Measurements from ENCODE around the gene TERT. TPM values are rescaled to one million over a fixed set of nuclear protein-coding genes. Genes with fewer than 3 reads are reported as not detected.

The TERT gene
- total RNA-seq, 2 experiments from 2014 or later: 0.36 TPM; not detected in 1

GRCh38 chr5:1255081-1255561 lies 39.7 kb downstream of the TERT start:
- peak overlapping the region; percentile 70 for H3K27ac Mint-ChIP-seq
- H3K4me3 Mint-ChIP-seq: peak overlapping the region; percentile 56
- H3K4me1 Mint-ChIP-seq: peaks cover 16% of the 10 kb centered on the region
- POLR2A ChIA-PET: interaction anchor here (1.2 to 1.6 kb wide), 2 partner anchors 26 to 60 kb away, joined by 3 to 4 read pairs; no protein-coding TSS in a partner anchor
- DNase-seq: peak; percentile 64
- H3K36me3 Mint-ChIP-seq: no peaks in the 10 kb centered on the region
- no peaks in the 10 kb centered on the region for H3K9me3 Mint-ChIP-seq
- H3K27me3 Mint-ChIP-seq: peaks cover 14% of the 10 kb centered on the region
- peak; percentile 93 for ATAC-seq (ENCODE audit: low read depth)

GRCh38 chr5:1254196-1254595 lies 40.7 kb downstream of the TERT start:
- H3K4me1 Mint-ChIP-seq: peaks cover 16% of the 10 kb centered on the region
- H3K27ac Mint-ChIP-seq: no peak overlapping the region
- no peak overlapping the region for H3K4me3 Mint-ChIP-seq
- POLR2A ChIA-PET: interaction anchor here (1.6 kb wide), 1 partner anchor 61 kb away, joined by 4 read pairs; no protein-coding TSS in a partner anchor
- H3K27me3 Mint-ChIP-seq: peaks cover 14% of the 10 kb centered on the region
- no peak for DNase-seq
- no peak for ATAC-seq (ENCODE audit: low read depth)
- no peaks in the 10 kb centered on the region for H3K9me3 Mint-ChIP-seq
- no peaks in the 10 kb centered on the region for H3K36me3 Mint-ChIP-seq

GRCh38 chr5:1253456-1254105 lies 41.3 kb downstream of the TERT start:
- POLR2A ChIA-PET: no interaction called here
- DNase-seq (no peak), ATAC-seq (ENCODE audit: low read depth) (no peak)
- Mint-ChIP-seq H3K36me3 (no peaks in the 10 kb centered on the region), H3K27ac (no peak overlapping the region), H3K4me3 (no peak overlapping the region), H3K27me3 (peaks cover 12% of the 10 kb centered on the region), H3K4me1 (peaks cover 16% of the 10 kb centered on the region), H3K9me3 (no peaks in the 10 kb centered on the region)

GRCh38 chr5:1252681-1253080 lies 42.2 kb downstream of the TERT start:
- DNase-seq (no peak), ATAC-seq (ENCODE audit: low read depth) (no peak)
- POLR2A ChIA-PET: no interaction called here
- Mint-ChIP-seq H3K36me3 (no peaks in the 10 kb centered on the region), H3K9me3 (no peaks in the 10 kb centered on the region), H3K27me3 (peaks cover 7% of the 10 kb centered on the region), H3K27ac (no peak overlapping the region), H3K4me1 (peaks cover 16% of the 10 kb centered on the region), H3K4me3 (no peak overlapping the region)

DNA sequence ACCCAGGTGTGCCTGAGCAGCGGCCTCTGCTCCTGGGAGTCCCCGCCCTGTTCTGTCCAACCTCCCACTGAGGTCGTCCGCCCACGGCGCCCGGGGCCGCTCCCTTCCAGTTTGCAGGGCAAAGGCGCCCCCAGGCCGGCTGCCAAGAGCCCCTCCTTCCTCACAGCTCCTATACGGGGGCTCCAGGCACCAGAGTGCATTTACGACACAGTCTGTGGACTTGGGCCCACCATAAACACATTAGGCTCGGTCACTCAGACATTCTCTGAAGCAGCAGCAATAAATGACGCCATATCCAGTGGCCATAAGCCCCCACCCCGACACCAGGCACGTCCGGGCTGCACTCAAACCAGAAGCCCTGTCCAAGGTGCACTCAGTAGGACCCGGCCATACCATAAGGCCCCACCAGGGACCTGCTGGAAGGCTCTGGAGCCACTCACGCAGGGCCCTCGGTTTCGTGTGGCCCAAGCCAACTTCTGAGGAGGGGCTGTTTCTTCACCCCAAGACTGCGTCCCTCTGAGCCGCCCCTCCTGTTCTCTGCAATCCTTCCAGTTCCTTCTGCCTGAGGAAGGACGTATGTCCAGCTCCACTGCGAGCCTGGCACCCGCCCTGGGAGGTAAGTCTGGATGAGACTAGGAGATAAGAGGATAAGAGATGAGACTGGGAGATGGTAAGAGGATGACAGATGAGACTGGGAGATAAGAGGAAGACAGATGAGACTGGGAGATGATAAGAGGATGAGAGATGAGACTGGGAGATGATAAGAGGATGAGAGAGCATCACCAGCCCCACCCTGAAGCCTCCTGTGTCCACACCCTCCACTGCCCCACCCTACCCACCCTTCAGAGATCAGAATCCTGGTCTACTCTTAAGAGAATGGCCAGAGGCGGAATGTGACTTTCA lies 42.9 kb downstream of the TERT start:
- POLR2A ChIA-PET: no interaction called here
- H3K9me3 Mint-ChIP-seq: no peaks in the 10 kb centered on the region
- no peak for DNase-seq
- ATAC-seq (ENCODE audit: low read depth): no peak
- no peak overlapping the region for H3K27ac Mint-ChIP-seq
- H3K4me3 Mint-ChIP-seq: no peak overlapping the region
- H3K27me3 Mint-ChIP-seq: peaks cover 11% of the 10 kb centered on the region
- H3K4me1 Mint-ChIP-seq: peaks cover 16% of the 10 kb centered on the region
- no peaks in the 10 kb centered on the region for H3K36me3 Mint-ChIP-seq

GRCh38 chr5:1249366-1250280 lies 45.2 kb downstream of the TERT start:
- H3K27ac Mint-ChIP-seq: no peak overlapping the region
- no peak for DNase-seq
- H3K9me3 Mint-ChIP-seq: no peaks in the 10 kb centered on the region
- no peak overlapping the region for H3K4me3 Mint-ChIP-seq
- no peak for ATAC-seq (ENCODE audit: low read depth)
- H3K27me3 Mint-ChIP-seq: peaks cover 11% of the 10 kb centered on the region
- POLR2A ChIA-PET: no interaction called here
- no peaks in the 10 kb centered on the region for H3K36me3 Mint-ChIP-seq
- H3K4me1 Mint-ChIP-seq: no peaks in the 10 kb centered on the region

GRCh38 chr5:1247811-1248210 lies 47.1 kb downstream of the TERT start:
- H3K27ac Mint-ChIP-seq: no peak overlapping the region
- POLR2A ChIA-PET: no interaction called here
- H3K4me3 Mint-ChIP-seq: no peak overlapping the region
- ATAC-seq (ENCODE audit: low read depth) (no peak), DNase-seq (no peak)
- H3K36me3 Mint-ChIP-seq: no peaks in the 10 kb centered on the region
- H3K27me3 Mint-ChIP-seq: peaks cover 12% of the 10 kb centered on the region
- no peaks in the 10 kb centered on the region for H3K4me1 Mint-ChIP-seq
- no peaks in the 10 kb centered on the region for H3K9me3 Mint-ChIP-seq

GRCh38 chr5:1246711-1247431 lies 48.0 kb downstream of the TERT start:
- ATAC-seq (ENCODE audit: low read depth): no peak
- H3K36me3 Mint-ChIP-seq: no peaks in the 10 kb centered on the region
- H3K4me1 Mint-ChIP-seq: no peaks in the 10 kb centered on the region
- H3K4me3 Mint-ChIP-seq: no peak overlapping the region
- POLR2A ChIA-PET: no interaction called here
- H3K27me3 Mint-ChIP-seq: peaks cover 11% of the 10 kb centered on the region
- no peak overlapping the region for H3K27ac Mint-ChIP-seq
- DNase-seq: peak; percentile 55
- H3K9me3 Mint-ChIP-seq: no peaks in the 10 kb centered on the region

DNA sequence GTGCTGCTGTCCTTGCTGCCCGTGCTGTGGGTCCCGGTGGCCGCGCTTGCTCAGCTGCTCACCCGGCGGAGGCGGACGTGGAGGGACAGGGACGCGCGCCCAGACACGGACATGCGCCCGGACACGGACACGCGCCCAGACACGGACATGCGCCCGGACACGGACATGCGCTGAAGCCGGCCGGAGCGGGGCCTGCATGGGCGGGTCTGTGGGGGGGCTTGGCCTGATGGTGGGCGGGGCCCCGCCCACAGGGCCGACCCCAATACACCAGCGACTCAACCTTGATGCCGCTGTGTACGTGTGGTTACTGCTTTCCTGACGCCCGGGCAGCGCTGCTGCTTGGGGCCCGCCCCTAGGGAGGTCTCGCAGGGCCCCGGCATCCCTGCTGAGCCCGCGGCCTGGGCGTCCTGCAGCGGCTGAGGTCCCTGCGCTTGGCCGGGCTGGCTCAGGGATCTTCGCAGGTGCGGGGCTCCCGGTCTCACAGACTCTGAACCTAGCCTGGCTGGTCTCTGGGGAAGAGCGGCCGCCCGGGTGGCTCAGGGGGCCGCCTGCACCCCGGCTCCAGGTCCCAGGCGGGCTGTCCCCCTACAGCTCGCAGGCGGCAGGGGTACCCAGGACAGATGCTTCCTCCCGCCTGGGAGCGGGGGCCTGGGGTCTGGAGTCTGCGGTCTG lies 48.8 kb downstream of the TERT start:
- POLR2A ChIA-PET: no interaction called here
- DNase-seq (no peak), ATAC-seq (ENCODE audit: low read depth) (no peak)
- H3K27me3 Mint-ChIP-seq: peaks cover 10% of the 10 kb centered on the region
- no peaks in the 10 kb centered on the region for H3K36me3 Mint-ChIP-seq
- H3K4me3 Mint-ChIP-seq: no peak overlapping the region
- no peaks in the 10 kb centered on the region for H3K4me1 Mint-ChIP-seq
- H3K9me3 Mint-ChIP-seq: no peaks in the 10 kb centered on the region
- no peak overlapping the region for H3K27ac Mint-ChIP-seq

- Mint-ChIP-seq H3K27ac (no peak overlapping the region), H3K4me3 (no peak overlapping the region), H3K27me3 (peaks cover 10% of the 10 kb centered on the region), H3K9me3 (no peaks in the 10 kb centered on the region), H3K36me3 (no peaks in the 10 kb centered on the region), H3K4me1 (no peaks in the 10 kb centered on the region)
- DNase-seq: no peak
- no peak for ATAC-seq (ENCODE audit: low read depth)
- POLR2A ChIA-PET: no interaction called here
Observed at GRCh38 chr5:1244976-1245375, 49.9 kb downstream of the TERT start.

DNA sequence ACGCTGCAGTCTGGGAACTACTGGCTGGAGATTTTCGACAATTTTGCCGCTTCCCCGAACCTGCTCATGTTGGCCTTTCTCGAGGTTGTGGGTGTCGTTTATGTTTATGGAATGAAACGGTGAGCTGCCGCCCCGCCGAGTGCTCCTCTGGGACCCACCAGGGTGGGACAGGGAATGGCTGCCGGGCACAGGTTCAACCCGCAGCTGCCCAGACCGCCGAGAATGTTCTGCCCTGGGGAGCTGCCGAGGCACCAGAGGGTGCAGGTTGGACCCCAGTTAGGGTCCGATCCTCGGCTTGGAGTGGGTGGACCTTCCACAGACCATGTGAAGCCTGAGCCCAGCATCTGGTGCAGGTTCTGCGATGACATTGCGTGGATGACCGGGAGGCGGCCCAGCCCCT lies 50.6 kb downstream of the TERT start:
- no peak for DNase-seq
- POLR2A ChIA-PET: no interaction called here
- Mint-ChIP-seq H3K36me3 (no peaks in the 10 kb centered on the region), H3K4me3 (no peak overlapping the region), H3K27ac (no peak overlapping the region), H3K9me3 (no peaks in the 10 kb centered on the region), H3K4me1 (no peaks in the 10 kb centered on the region), H3K27me3 (peaks cover 10% of the 10 kb centered on the region)
- no peak for ATAC-seq (ENCODE audit: low read depth)

DNA sequence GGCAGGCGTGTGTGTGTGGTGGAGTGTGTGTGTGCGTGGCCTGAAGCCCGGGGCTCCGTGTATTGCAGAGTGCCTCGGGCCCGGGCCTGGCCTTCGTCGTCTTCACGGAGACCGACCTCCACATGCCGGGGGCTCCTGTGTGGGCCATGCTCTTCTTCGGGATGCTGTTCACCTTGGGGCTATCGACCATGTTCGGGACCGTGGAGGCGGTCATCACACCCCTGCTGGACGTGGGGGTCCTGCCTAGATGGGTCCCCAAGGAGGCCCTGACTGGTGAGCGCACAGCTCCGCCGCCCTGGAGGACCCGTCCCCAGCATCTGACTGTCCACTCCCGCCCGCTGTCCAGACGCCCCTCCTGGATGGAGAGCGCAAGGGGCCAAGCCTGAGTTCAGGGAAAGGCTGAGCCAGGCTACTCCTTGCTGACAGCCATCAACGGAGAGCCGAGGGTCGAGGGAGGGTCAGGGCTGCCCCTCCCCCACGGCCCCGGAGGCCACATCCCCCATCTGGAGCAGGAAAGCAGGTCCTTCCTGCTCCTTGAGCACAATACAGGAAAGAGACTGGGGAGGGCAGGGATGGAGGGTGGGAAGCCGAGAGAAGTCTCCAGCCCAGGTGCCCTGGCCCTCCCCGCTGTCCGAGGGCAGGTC lies 51.3 kb downstream of the TERT start:
- Mint-ChIP-seq H3K27me3 (peaks cover 10% of the 10 kb centered on the region), H3K4me1 (no peaks in the 10 kb centered on the region), H3K4me3 (no peak overlapping the region), H3K36me3 (no peaks in the 10 kb centered on the region), H3K27ac (no peak overlapping the region), H3K9me3 (no peaks in the 10 kb centered on the region)
- POLR2A ChIA-PET: no interaction called here
- DNase-seq: no peak
- ATAC-seq (ENCODE audit: low read depth): no peak
